Common myeloid progenitor, CD34-positive (primary cell): ENCODE results near the gene PDE4C.

ENCODE experiments used
- CTCF ChIA-PET: fragments of 350-600 bp; sonication (Branson Sonifier 250); formaldehyde crosslinking; loops from one replicate; lab custom pipeline; 2021; ENCODE audit warnings: antibody characterized with exemption; lab: Charles Lee
- POLR2A ChIA-PET: fragments of 350-600 bp; sonication (Branson Sonifier 250); formaldehyde crosslinking; loops from one replicate; lab custom pipeline; 2021; ENCODE audit warnings: antibody characterized with exemption; lab: Charles Lee
- DNase-seq, 3 donors: peaks; one replicate each; pipeline versions ENCODE4 v3.0.0 to v3.0.0-alpha.2; 2013
- H3K27ac ChIP-seq, 2 experiments: 1 replicate in 1 of 2; 2 replicates in 1 of 2; pipeline ENCODE4 v1.7.0; 2013; ENCODE audit warnings: inconsistent platforms in 2 of 2, low read length in 2 of 2, mild to moderate bottlenecking in 2 of 2, low read depth in 1 of 2, moderate library complexity in 1 of 2; ENCODE audit not compliant: severe bottlenecking in 2 of 2, insufficient read depth in 1 of 2, poor library complexity in 1 of 2
- H3K27me3 ChIP-seq, 5 experiments: replicated peaks in 2 of 5; 1 replicate in 3 of 5; 2 replicates in 2 of 5; pipeline versions ENCODE4 v1.6.1 to v1.7.0; 2013; ENCODE audit warnings: low read length in 4 of 5, mild to moderate bottlenecking in 2 of 5, moderate library complexity in 2 of 5, inconsistent platforms in 1 of 5; ENCODE audit not compliant: insufficient read depth in 5 of 5, control insufficient read depth in 4 of 5
- H3K36me3 ChIP-seq, 4 experiments: 1 replicate in 2 of 4; 2 replicates in 2 of 4; pipeline versions ENCODE4 v1.6.1 to v1.7.0; 2013; ENCODE audit warnings: low read length in 3 of 4, control low read depth in 1 of 4, mild to moderate bottlenecking in 1 of 4; ENCODE audit not compliant: control insufficient read depth in 4 of 4, insufficient read depth in 4 of 4
- H3K4me1 ChIP-seq, 4 experiments: 1 replicate in 3 of 4; 2 replicates in 1 of 4; pipeline versions ENCODE4 v1.6.1 to v1.7.1; 2013; ENCODE audit warnings: low read length in 3 of 4, mild to moderate bottlenecking in 3 of 4, control low read depth in 1 of 4, inconsistent platforms in 1 of 4, moderate library complexity in 1 of 4; ENCODE audit not compliant: control insufficient read depth in 4 of 4, insufficient read depth in 4 of 4; ENCODE audit errors: control extremely low read depth in 1 of 4
- H3K4me3 ChIP-seq, 7 experiments: 1 replicate in 4 of 7; 2 replicates in 3 of 7; pipeline versions ENCODE4 v1.5.1 to v1.7.0; 2013; ENCODE audit warnings: mild to moderate bottlenecking in 7 of 7, low read length in 6 of 7, moderate library complexity in 6 of 7, inconsistent platforms in 2 of 7, low read depth in 2 of 7, control low read depth in 1 of 7; ENCODE audit not compliant: insufficient read depth in 4 of 7, control insufficient read depth in 1 of 7; ENCODE audit errors: extremely low read depth in 1 of 7
- H3K9me3 ChIP-seq, 5 experiments: 1 replicate in 4 of 5; 2 replicates in 1 of 5; pipeline versions ENCODE4 v1.6.1 to v1.7.1; 2013; ENCODE audit warnings: low read length in 4 of 5, mild to moderate bottlenecking in 2 of 5, inconsistent platforms in 1 of 5, low read depth in 1 of 5, moderate library complexity in 1 of 5; ENCODE audit not compliant: control insufficient read depth in 4 of 5, insufficient read depth in 2 of 5; ENCODE audit errors: control extremely low read depth in 1 of 5
- WGBS: methylation state at CpG from one replicate; pipeline ENCODE4 v1.1.5; 2013; ENCODE audit not compliant: insufficient coverage; 5-methylcytosine and 5-hydroxymethylcytosine counted together

Gene PDE4C

DNA sequence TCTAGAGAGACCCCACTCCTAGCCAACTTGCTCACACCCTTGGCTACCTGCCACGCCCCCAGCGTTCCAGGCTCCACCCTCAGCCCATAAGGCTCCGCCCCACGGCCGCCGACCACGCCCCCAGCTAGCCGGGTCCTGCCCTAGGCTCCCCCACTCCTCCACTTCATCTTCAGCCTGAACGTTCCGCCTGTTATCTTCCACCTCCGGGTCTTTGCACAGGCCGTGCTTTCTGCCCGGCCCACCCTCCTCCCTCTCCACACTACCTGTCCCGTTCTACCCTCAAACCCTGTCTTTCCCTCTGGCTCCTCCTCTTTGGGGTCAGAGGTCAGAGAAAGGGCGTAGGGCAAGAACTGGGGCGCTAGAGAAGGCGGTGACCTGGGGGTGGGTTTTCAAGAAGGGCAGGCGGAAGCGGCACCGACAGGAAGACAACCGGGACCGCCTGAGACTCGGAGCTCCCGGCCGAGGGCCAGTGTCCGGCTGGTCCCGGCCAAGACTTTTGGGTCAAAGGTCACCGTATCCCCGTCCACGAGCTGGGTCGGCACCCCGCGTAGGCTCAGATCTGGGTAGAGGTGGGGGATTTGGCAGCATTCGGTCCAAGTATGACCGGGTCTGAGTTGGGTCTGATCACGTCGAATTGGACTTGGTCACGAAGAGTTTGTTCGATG lies 2.2 kb downstream of the PDE4C start:
- peaks cover 0 to 76% (median 33%) of the 10 kb centered on the region in 5 experiments for H3K27me3 ChIP-seq
- ChIA-PET CTCF (interaction anchor here (0.8 to 2.7 kb wide), 12 partner anchors 9 to 56 kb away, joined by 3 to 9 read pairs (median 4); no protein-coding TSS in a partner anchor), POLR2A (interaction anchor here (1.2 kb wide), 1 partner anchor 57 kb away, joined by 3 read pairs; the partner anchor contains the start of gene JUND)
- no peaks in the 10 kb centered on the region for H3K9me3 ChIP-seq
- WGBS, result 15% methylated on average over 31 of the region's 39 CpGs
- no peaks in the 10 kb centered on the region for H3K36me3 ChIP-seq
- H3K4me3 ChIP-seq, result peak overlapping the region in 6 of 7 experiments; percentile 33 to 71 (median 57)
- peak in 2 of 3 donors; percentile 48 to 58 for DNase-seq
- peaks cover 0 to 19% (median 15%) of the 10 kb centered on the region in 4 experiments for H3K4me1 ChIP-seq
- peak overlapping the region in 1 of 2 experiments; percentile 26 for H3K27ac ChIP-seq

DNA sequence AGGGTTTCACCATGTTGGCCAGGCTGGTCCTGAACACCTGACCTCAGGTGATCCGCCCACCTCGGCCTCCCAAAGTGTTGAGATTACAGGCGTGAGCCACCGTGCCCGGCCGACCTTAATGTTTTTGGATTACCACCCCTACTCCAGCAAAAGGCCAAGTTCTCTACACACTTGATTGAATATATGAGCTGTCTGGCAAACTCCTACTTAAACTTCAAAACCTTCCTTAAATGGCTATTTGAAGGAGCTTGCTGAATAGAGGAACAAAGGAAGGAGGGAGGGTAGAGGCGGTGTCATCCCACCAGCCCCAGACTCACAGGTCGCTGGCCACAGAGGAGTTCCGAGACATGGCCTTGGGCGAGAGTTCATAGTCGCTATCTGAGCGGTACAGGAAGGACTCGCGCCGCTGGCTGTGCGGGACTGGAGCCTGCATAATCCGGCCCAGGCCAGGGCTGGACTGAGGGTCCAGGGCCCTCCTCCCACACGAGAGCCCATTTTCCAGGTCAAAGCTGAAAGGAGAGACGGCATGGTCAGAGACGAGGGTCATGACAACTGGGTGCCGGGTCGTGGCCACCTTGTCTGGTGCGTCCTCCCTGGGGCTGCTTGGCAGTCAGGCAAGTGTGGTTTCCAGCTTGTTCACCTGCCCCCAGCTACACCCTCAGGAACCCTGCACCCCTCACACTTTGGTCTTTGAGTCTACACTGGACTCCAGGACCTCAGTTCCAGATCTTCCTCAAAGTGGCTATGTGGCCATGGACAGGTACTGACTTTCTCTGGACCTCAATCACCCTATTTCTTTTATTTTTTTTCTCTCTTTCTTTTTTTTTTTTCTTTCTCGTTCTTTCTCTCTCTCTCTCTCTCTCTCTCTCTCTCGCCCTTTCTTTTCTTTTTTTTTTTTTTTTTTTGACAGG lies 4.2 kb downstream of the PDE4C start:
- H3K4me3 ChIP-seq, result no peak overlapping the region
- WGBS, result 87% methylated on average over 14 of the region's 25 CpGs
- peak in 1 of 3 donors; percentile 33 for DNase-seq
- peaks cover 0 to 19% (median 15%) of the 10 kb centered on the region in 4 experiments for H3K4me1 ChIP-seq
- no peaks in the 10 kb centered on the region for H3K9me3 ChIP-seq
- CTCF ChIA-PET, result interaction anchor here (1.2 to 2.7 kb wide), 4 partner anchors 11 to 146 kb away, joined by 3 to 9 read pairs (median 4); no protein-coding TSS in a partner anchor
- POLR2A ChIA-PET, result no interaction called here
- no peaks in the 10 kb centered on the region for H3K36me3 ChIP-seq
- H3K27ac ChIP-seq, result no peak overlapping the region
- H3K27me3 ChIP-seq, result peaks cover 0 to 62% (median 30%) of the 10 kb centered on the region in 5 experiments

DNA sequence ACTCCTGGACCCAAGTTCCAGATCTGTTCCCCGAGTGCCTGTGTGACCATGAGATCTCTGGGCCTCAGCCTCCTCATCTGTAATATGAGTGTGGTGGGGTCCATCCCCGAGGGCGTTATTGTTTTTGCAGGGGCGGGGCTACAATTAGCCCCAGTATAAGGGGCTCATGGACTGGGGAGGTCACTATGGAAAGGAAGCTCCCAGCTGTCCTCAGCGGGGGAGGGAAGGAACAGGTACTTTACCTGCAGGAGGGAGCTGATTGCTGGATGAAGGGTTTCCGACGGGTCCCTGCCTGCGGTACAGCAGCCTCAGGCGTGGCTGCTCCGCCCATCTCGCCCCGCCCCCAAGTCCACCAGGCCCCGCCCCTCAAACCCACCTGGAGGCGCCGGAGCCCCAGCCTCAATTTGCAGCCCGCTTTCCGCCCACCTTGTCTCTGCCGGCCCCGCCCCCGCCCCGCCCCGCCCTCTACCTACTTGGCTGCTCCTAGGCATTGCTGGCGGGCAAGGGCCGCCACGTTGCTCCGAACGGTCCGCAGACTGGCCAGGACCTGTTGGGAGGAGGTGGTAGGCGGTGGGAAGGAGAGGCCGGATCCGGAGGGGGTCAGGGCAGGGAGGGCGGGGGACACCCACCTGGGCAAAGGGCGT lies 5.5 kb downstream of the PDE4C start:
- no peak for DNase-seq
- ChIA-PET POLR2A (interaction anchor here (0.5 to 0.6 kb wide), 2 partner anchors 34 to 108 kb away, joined by 3 read pairs; a partner anchor contains a TSS), CTCF (interaction anchor here (1.0 to 1.9 kb wide), 5 partner anchors 10 to 34 kb away, joined by 3 to 7 read pairs (median 4); no protein-coding TSS in a partner anchor)
- Histone ChIP-seq H3K4me3 (no peak overlapping the region), H3K27me3 (peaks cover 0 to 49% (median 25%) of the 10 kb centered on the region in 5 experiments), H3K36me3 (no peaks in the 10 kb centered on the region), H3K4me1 (peaks cover 0 to 14% (median 13%) of the 10 kb centered on the region in 4 experiments), H3K9me3 (no peaks in the 10 kb centered on the region), H3K27ac (no peak overlapping the region)
- 12% methylated on average over 18 of the region's 33 CpGs for WGBS

GRCh38 chr19:18219911-18220631 lies 6.2 kb downstream of the PDE4C start:
- Histone ChIP-seq H3K27ac (no peak overlapping the region), H3K4me1 (peaks cover 0 to 12% (median 11%) of the 10 kb centered on the region in 4 experiments), H3K27me3 (peaks cover 0 to 42% (median 20%) of the 10 kb centered on the region in 5 experiments), H3K9me3 (no peaks in the 10 kb centered on the region), H3K4me3 (no peak overlapping the region), H3K36me3 (no peaks in the 10 kb centered on the region)
- WGBS, result 74% methylated on average over 27 of the region's 28 CpGs
- POLR2A ChIA-PET, result interaction anchor here (1.0 kb wide), 1 partner anchor 12 kb away, joined by 4 read pairs; no protein-coding TSS in a partner anchor
- CTCF ChIA-PET, result interaction anchor here (0.7 to 1.9 kb wide), 11 partner anchors 10 to 604 kb away, joined by 3 to 7 read pairs (median 4); no protein-coding TSS in a partner anchor
- DNase-seq, result no peak

DNA sequence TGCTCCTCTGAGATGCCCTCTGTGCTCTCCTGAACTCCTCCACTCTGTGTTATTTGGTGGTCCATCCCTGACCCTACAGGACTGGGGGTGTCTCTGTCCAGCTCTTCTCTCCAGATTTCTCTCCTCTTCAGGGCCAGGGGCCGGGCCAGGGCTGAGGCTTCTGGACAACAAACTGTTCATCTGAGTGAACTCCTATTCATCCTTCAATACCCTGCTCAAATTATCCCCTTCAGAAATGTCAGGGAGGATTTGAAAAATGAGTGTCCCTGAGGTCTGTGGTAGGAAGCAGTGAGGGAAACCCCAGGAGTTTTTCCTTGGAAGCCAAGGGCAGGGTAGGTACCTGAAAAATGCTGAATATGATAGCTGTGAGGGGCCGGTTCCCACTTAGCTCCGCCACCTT lies 7.6 kb downstream of the PDE4C start:
- Histone ChIP-seq H3K4me3 (no peak overlapping the region), H3K9me3 (no peaks in the 10 kb centered on the region), H3K36me3 (no peaks in the 10 kb centered on the region), H3K27me3 (peaks cover 0 to 27% (median 13%) of the 10 kb centered on the region in 5 experiments), H3K4me1 (no peaks in the 10 kb centered on the region), H3K27ac (no peak overlapping the region)
- POLR2A ChIA-PET, result no interaction called here
- whole genome bisulfite sequencing, result no CpG with 5 or more reads among the region's 3 CpGs
- CTCF ChIA-PET, result interaction anchor here (0.6 to 1.6 kb wide), 4 partner anchors 10 to 460 kb away, joined by 3 to 5 read pairs (median 3); no protein-coding TSS in a partner anchor
- DNase-seq, result no peak

- Histone ChIP-seq H3K4me1 (no peaks in the 10 kb centered on the region), H3K27me3 (peaks cover 0 to 25% (median 13%) of the 10 kb centered on the region in 5 experiments), H3K9me3 (no peaks in the 10 kb centered on the region), H3K4me3 (no peak overlapping the region), H3K36me3 (no peaks in the 10 kb centered on the region), H3K27ac (no peak overlapping the region)
- no peak for DNase-seq
- POLR2A ChIA-PET, result no interaction called here
- WGBS, result 91% methylated on average over 17 of the region's 17 CpGs
- CTCF ChIA-PET, result interaction anchor here (0.6 kb wide), 1 partner anchor 460 kb away, joined by 3 read pairs; no protein-coding TSS in a partner anchor
Observed at GRCh38 chr19:18218159-18218558, 8.1 kb downstream of the PDE4C start.
